LNCAP (cell line): ENCODE results near the gene AP2A2.

Experiments
- TF ChIP-seq, protein P1 (sequence below): fragments of 450-650 bp; IDR thresholded peaks from 2 replicates; pipeline ENCODE4 v1.5.1; 2017; ENCODE audit warnings: mild to moderate bottlenecking

Gene AP2A2

DNA sequence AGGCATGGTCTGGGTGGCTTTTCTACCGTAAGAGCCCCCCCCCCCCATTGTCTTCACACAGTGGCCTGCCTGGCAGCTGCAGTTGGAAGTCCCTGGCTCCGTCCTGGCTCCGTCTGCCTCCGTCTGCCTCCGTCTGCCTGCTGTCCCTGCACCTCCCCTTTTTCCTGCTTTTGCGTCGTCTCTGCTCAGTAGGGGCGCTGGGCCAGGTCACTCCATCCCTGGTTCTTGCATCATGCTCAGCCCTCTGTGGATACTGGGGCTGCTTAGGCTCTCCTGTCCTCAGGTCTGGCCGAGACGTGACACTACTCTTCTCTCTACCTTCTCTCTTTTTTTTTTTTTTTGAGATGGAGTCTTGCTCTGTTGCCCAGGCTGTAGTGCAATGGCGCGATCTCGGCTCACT is 27.8 kb downstream of the AP2A2 start:
- TF ChIP-seq, protein P1, sequence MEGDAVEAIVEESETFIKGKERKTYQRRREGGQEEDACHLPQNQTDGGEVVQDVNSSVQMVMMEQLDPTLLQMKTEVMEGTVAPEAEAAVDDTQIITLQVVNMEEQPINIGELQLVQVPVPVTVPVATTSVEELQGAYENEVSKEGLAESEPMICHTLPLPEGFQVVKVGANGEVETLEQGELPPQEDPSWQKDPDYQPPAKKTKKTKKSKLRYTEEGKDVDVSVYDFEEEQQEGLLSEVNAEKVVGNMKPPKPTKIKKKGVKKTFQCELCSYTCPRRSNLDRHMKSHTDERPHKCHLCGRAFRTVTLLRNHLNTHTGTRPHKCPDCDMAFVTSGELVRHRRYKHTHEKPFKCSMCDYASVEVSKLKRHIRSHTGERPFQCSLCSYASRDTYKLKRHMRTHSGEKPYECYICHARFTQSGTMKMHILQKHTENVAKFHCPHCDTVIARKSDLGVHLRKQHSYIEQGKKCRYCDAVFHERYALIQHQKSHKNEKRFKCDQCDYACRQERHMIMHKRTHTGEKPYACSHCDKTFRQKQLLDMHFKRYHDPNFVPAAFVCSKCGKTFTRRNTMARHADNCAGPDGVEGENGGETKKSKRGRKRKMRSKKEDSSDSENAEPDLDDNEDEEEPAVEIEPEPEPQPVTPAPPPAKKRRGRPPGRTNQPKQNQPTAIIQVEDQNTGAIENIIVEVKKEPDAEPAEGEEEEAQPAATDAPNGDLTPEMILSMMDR: no peak

DNA sequence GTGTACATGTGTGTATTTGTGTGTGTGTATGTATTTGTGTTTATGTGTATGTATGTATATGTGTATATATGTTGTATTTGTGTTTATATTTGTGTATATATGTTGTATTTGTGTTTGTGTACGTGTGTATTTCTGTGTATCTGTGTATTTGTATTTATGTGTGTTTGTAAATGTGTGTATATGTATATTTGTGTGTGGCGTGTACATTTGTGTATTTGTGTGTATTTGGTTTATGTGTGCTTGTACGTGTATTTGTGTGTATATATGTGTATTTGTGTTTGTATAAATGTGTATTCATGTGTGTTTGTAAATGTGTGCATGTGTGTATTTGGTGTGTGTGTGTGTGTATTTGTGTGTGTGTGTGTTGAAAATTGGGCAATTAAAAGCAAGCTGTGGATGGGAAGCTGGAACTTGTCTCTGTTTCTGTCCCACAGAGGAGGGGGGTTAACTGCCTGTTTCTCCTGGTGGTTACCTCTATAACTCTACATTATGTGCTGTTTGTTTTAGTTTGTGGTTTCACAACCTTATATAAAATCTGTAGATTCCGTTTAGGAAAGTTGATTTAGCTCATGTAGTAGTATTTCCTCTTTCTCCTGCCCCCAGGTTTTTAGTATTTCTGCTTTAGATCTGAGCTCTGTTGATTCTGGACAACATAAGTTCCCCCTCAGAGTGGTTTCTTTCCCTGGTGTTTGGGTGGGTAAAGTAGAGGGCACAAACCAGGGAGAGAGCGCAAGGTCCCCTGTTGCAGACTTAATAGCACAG is 28.9 kb downstream of the AP2A2 start:
- TF ChIP-seq, protein P1: no peak

DNA sequence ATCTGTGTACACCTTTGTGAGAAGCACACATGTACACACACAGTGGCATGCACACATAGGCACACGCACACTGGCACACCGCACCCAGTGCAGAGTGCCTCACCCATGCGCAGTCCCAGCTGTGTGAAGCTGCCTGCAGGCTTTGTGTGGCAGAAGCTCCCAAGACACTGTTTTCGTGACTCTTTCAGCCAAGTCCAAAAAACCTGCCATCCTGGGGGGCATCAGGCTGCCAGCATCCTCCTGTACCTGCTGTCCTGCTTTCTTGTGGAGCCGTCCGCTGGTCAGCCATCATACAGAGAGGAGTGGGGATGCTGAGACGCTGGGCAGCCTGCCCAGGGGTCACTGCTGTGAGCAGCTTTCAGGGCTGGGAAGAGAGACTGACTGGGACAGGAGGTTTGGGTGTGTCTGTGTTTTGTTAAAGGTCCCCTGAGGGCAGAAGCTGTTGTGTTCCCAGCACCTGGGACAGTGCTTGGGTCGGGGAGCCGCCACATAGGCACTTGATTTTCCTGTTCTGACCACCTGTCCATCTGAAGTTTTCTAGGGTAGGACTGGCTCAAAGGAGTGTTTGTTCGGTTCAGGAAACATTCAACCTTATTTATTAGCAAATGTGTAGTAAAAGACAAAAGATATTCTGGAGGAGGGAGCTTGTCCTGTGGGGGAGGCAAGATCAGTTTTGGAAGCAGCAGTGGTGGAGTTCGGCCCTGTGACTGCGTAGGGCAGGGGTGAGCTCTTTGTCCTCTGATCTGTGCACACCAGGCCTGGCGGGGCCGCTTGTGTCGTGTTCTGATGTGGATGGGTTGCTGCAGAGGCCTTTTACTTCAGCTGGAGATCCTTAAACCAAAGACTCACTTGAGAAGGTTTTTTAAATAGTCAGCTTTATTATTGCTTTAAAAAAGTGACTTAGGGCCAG is 29.7 kb downstream of the AP2A2 start:
- TF ChIP-seq, protein P1: no peak

DNA sequence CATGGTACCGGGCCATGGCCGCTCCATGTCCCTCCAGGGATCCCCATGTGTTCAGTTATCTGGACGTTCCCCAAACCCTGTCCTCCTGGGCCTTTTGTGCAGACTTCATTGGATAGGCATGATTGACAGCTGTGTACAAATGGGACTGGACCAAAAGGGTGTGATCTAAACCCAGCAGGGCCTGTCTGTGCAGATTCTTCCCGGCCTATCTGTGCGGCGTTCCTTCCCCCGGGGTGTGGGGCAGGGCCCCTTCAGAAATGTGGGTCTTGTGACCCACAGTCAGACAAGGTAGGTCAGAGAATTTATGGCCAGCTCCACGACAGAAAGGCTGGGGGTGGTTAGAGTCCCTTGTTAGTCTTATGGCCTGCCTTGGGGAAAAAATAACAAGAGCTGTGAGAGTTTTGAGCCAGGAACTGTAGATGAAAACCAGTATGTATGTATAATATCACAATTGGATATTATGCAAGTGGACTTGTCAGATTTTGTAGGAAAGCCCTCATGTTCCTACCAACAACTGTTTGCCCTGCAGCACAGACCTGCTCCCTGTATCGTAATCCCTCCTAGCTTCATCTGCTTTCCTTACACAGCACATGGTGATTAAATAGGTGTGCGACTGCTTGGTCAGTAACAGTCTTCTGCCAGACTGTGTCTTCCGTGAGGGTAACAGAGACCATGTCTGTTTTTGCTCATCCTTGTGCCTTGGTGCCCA is 31.7 kb downstream of the AP2A2 start:
- TF ChIP-seq, protein P1: no peak

DNA sequence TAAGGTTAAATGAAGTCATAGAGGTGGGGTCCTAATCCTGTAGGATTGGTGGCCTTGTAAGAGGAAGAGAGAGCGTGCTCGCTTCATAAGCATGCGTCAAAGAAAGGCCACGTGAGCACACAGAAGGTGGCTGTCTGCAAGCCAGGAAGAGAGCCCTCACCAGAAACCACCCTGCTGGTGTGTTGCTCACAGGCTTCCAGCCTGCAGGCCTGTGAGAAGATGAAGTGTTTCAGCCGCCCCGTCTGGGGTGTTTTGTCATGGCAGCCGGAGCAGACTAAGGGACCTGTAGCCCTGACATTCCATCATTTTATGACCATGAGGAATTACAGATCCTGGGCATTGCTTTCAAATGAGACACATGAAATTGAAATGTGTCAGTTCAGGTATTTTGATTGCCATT is 32.4 kb downstream of the AP2A2 start:
- TF ChIP-seq, protein P1: no peak

DNA sequence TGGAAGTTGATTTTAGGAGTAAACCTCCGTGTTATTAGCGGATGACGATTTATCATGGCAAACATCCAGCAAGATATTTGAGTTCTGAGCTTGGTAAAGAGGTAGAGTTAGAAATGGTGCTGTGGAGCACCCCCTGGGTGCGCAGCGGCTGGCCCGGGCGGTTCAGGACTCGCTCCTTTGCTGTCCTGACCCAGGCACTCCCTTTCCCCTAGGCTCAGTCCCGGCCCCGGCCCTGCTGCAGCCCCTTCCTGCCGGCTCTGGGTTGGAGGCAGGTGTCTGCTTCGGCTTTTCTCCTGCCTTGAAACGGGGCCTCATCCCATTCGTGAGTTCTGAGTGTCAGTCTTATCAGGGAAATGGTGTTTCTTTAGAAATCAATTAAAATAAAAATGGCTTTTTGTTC is 33.4 kb downstream of the AP2A2 start:
- TF ChIP-seq, protein P1: no peak

DNA sequence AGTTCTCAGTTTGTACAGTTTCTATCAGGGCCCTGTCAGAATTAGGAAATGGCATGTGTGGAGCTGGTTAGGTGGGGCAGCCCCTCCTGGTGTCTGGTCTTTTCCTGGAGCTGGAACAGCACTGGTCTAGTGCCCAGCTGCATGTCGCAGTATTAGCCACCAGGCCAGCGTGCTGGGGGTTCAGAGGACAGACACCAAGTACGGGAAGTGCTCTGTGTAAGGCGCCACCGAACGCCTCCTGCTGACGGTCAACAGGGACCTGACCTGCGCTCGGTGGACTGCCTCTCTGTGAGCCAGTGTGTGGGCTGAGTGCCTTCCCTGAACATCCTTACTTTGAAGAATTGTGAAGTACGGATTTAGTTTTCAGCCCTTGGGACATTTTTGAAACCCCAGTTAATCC is 33.9 kb downstream of the AP2A2 start:
- TF ChIP-seq, protein P1: no peak
